NT2/D1 (cell line): ENCODE results near the gene APBA2.

Source experiments
- SUZ12 ChIP-seq: IDR thresholded peaks from 2 replicates; pipeline ENCODE4 v1.6.1; 2011; ENCODE audit not compliant: insufficient read length, insufficient read depth; ENCODE audit errors: extremely low read depth
- YY1 ChIP-seq: IDR thresholded peaks from 2 replicates; pipeline ENCODE4 v1.6.1; 2011; ENCODE audit not compliant: insufficient read length, insufficient read depth
- ZNF274 ChIP-seq: IDR thresholded peaks from 2 replicates; pipeline ENCODE4 v1.6.1; 2011; ENCODE audit warnings: mild to moderate bottlenecking, low read depth, low read length

DNA sequence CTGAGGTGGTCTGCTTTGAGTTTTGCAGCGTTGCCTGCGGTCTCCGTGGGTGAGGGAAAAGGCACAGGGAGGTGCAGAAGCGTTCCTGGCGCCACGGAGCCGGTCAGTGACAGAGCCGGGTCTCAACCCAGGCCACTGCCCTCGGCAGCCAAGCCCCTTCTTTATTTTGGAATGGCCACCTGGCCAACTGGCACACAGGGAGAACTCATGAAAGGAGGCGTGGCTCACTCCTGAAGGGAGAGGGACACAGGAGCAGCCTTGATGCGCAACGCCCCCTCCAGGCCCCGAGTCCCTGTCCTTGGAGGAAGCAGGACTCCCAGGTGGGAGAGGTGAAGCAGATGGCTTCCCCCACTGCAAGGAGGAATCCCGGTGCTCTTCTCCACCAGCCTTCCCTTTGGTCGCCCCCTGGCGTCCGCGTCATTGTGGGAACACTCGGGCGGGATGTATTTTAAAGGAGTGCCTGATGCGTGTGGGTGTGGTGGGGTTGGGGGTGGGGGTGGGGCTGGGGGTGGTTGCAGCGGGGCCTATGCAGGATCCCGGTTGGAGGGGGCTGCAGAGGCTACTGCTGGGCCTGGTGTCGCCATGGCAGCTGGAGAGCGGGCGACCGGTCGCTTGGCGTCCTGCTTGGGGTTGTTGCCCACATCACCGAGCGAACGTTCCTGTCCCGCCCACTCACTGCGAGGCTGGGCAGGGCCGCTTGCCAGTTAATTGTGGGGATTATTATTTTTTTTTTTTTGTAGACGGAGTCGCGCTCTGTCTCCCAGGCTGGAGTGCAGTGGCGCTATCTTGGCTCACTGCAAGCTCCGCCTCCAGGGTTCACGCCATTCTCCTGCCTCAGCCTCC is 32.6 kb downstream of the APBA2 start:
- TF ChIP-seq YY1 (no peak), ZNF274 (no peak), SUZ12 (no peak)
